Mucosa of rectum (tissue), 2 donors: Measurements from ENCODE around the gene CD47.

Experiments
- H3K27ac ChIP-seq, 2 donors: one replicate each; pipeline ENCODE4 v1.7.0; 2013; ENCODE audit warnings: inconsistent platforms in 2 of 2, low read depth in 2 of 2, low read length in 2 of 2
- H3K27me3 ChIP-seq, 2 donors: one replicate each; pipeline ENCODE4 v1.7.0; 2013; ENCODE audit warnings: low read length in 2 of 2; ENCODE audit not compliant: control insufficient read depth in 2 of 2, insufficient read depth in 2 of 2
- H3K36me3 ChIP-seq, 2 donors: one replicate each; pipeline ENCODE4 v1.7.0; 2013; ENCODE audit warnings: low read length in 2 of 2; ENCODE audit not compliant: control insufficient read depth in 2 of 2, insufficient read depth in 2 of 2
- H3K4me1 ChIP-seq, 2 donors: one replicate each; pipeline ENCODE4 v1.7.0; 2013; ENCODE audit warnings: low read length in 2 of 2, mild to moderate bottlenecking in 1 of 2; ENCODE audit not compliant: control insufficient read depth in 2 of 2, insufficient read depth in 2 of 2
- H3K4me3 ChIP-seq, 2 donors: one replicate each; pipeline ENCODE4 v1.7.0; 2013; ENCODE audit warnings: low read length in 2 of 2
- H3K9ac ChIP-seq, 2 donors: one replicate each; pipeline ENCODE4 v1.7.0; 2013; ENCODE audit warnings: low read length in 2 of 2, low read depth in 1 of 2, mild to moderate bottlenecking in 1 of 2
- H3K9me3 ChIP-seq, 2 donors: one replicate each; pipeline ENCODE4 v1.7.0; 2013; ENCODE audit warnings: low read length in 2 of 2; ENCODE audit not compliant: control insufficient read depth in 2 of 2
- donor health status: healthy.
- donor health status: Normal muscosa, but diverticular disease.

The CD47 gene

DNA sequence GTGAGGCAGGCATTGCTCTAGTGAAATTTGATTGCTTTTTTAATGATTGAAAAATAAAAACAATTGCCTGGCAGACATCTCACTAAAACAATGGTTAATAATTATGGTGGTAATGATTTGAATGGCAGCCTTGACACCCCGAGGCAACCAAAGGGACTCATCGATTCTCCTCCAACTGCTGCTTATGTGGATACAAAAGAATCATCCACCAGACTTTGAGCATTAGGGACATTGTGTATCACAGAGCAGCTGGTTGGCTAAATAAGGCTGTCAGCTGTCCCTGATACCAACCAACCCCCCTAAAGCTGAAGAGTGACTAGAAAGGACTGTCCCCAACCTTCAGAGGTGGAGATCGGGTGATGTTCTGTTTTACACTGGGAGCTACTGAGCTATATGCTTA lies 1.7 kb upstream of the CD47 start:
- no peaks in the 10 kb centered on the region for H3K27me3 ChIP-seq
- no peak overlapping the region for H3K4me3 ChIP-seq
- H3K27ac ChIP-seq: no peak overlapping the region
- H3K4me1 ChIP-seq: peaks cover 3 to 19% of the 10 kb centered on the region in 2 donors
- H3K9me3 ChIP-seq: no peaks in the 10 kb centered on the region
- no peaks in the 10 kb centered on the region for H3K36me3 ChIP-seq
- no peak overlapping the region for H3K9ac ChIP-seq

DNA sequence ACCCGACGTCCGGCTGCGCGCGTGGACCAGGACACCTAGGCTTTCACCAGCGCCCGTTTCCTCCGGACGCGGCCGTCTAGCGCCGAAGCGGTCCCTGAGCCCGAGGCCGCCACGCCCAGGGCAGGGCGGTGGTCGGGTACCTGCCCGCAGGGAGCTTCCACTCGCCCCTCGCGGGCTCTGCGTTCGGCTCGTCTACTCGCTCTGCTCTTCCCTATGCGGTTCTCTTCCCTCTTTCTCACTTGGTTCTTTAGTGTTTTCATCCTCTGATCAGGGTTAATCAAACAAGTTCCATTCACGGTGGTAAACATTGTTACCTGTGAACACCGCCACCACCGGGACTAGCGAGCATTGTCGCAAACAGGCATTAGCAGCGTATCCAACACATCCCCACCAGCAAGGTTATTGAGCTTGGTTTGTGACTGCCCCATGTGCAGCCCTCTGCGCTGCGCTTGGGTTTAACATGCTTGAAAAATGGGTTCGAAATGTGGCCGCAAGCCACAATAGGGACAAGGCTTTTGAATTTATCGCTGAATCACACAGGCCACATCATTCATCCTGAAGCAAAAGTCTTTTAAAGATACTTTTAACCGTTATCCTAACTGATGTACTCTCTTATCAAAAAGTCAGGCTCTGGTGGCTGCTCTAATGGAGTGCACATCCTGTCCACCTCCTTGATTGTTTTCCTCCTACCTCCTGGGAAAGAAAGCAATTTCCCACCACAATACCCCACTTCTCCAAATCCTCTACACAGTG lies 843 bp upstream of the CD47 start:
- H3K4me3 ChIP-seq: peak overlapping the region; percentile 78 to 95
- H3K9me3 ChIP-seq: no peaks in the 10 kb centered on the region
- H3K27ac ChIP-seq: peak overlapping the region; percentile 86 to 89
- H3K9ac ChIP-seq: peak overlapping the region; percentile 70 to 91
- H3K27me3 ChIP-seq: no peaks in the 10 kb centered on the region
- no peaks in the 10 kb centered on the region for H3K36me3 ChIP-seq
- peaks cover 3 to 21% of the 10 kb centered on the region in 2 donors for H3K4me1 ChIP-seq

DNA sequence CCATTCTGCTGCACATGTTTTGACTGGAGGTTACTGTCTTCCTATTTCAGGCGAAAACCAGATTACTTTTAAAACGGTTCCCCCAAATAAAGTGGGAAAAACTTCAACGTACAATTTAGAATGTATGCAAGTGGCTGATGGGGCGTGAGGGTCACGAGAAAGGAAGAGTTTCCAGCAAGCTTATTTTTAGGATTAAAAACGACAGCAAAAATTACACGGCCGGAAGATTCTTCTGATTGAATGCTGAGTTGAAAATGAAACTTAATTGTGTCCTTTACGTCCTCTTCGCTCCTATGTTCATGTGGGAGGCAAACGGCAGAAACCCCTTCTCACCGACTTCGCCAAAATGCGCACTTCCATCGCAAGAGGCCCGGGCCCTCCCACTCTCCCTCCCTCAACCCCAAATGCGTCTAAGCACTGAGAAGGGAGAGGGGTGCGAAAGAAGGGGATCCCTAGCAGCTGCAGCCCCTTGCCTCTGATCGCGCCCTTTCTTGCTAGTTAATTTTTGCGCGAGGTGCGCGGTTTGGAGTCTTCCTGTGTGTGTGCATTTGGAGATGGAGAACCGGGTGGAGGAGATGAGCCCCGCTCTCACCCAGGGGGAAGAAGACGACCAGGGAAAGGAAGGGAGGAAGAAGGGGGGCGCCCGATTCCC lies 656 bp downstream of the CD47 start:
- peak overlapping the region; percentile 95 for H3K4me3 ChIP-seq
- no peaks in the 10 kb centered on the region for H3K27me3 ChIP-seq
- H3K36me3 ChIP-seq: no peaks in the 10 kb centered on the region
- peak overlapping the region; percentile 84 to 91 for H3K9ac ChIP-seq
- H3K27ac ChIP-seq: peak overlapping the region; percentile 86 to 89
- H3K4me1 ChIP-seq: peaks cover 3 to 21% of the 10 kb centered on the region in 2 donors
- H3K9me3 ChIP-seq: no peaks in the 10 kb centered on the region

DNA sequence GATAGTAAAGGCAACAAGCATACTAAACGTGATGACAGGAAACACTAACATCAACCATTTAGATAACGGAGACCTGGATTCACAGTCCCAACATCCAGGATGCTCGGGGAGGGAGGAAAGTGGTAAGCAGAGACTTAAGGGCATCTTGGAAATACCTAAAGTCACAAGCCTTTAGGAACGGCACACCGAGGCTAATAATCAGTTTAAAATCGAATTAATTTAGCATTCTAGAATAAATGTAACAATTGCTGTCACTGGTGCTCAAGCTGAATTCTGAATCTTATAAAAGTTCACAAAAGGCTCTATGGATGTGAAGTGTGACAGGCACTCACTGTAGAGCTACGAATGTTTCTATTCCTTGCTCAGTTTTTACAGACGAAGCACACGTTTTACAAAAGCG lies 1.3 kb downstream of the CD47 start:
- Histone ChIP-seq H3K4me3 (peak overlapping the region; percentile 95), H3K27me3 (no peaks in the 10 kb centered on the region), H3K27ac (no peak overlapping the region), H3K9ac (peak overlapping the region; percentile 38 to 91), H3K36me3 (no peaks in the 10 kb centered on the region), H3K9me3 (no peaks in the 10 kb centered on the region), H3K4me1 (peaks cover 3 to 21% of the 10 kb centered on the region in 2 donors)

DNA sequence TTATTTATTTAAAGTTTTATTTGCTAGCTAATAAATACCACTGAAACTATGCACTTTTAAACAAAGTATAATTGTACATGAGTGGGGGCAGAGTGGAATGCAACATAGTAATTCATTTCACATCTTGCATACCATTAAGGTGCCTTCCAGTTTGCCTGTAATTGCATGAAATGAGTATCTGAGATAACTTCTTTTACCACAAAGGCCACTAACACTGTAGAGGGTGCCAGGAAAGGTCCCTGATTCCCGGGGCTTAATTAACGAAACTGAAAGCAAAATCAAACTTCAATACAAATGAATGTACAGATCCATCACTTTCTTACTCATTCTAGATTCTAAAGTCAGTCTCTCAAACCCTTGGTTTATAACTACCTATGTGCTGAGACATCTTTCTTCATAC lies 2.1 kb downstream of the CD47 start:
- H3K9ac ChIP-seq: peak overlapping the region in 1 of 2 donors; percentile 38
- peak overlapping the region; percentile 95 for H3K4me3 ChIP-seq
- H3K9me3 ChIP-seq: no peaks in the 10 kb centered on the region
- H3K4me1 ChIP-seq: peaks cover 3 to 21% of the 10 kb centered on the region in 2 donors
- no peaks in the 10 kb centered on the region for H3K27me3 ChIP-seq
- no peaks in the 10 kb centered on the region for H3K36me3 ChIP-seq
- no peak overlapping the region for H3K27ac ChIP-seq

DNA sequence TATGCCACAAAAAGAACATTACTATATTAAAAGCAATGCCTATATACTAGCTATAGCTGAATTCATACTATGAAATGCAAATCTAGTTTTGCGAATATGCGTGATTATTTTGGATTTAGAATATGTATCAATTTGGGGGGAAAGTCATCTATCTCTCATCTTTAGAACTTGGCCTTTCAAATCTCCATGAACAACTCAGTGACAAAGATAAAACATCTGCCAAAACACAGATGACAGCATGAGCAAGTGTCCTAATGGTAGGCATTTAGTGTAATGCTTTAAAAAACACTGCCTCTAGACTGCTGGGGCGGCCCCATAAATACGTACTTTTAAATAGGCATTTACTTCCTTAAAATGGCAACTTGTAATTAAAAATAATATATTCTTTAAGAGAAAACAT lies 2.7 kb downstream of the CD47 start:
- Histone ChIP-seq H3K36me3 (no peaks in the 10 kb centered on the region), H3K9ac (no peak overlapping the region), H3K9me3 (no peaks in the 10 kb centered on the region), H3K4me1 (peaks cover 3 to 21% of the 10 kb centered on the region in 2 donors), H3K27me3 (no peaks in the 10 kb centered on the region), H3K27ac (no peak overlapping the region), H3K4me3 (peak overlapping the region; percentile 2 to 14)

DNA sequence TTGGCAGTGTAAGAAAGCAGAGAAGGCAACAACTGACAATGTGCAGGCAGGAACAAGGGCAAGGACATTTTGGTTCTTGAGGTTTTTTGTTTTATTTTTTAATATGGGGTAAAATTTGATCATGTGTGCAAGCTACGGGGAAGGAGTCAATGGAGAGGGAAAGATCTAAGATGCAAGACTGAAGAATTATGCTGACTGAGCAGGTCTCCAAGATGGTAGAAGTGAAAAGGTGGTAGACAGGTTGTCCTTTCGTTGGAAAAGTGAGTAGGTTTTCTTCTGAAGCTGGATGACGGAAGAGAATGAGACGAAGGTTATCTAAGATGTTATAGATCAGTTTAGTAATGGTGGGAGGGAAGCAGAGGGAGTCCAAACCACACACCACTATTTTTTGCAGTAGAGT lies 4.2 kb downstream of the CD47 start:
- H3K9me3 ChIP-seq: no peaks in the 10 kb centered on the region
- H3K4me3 ChIP-seq: no peak overlapping the region
- H3K27ac ChIP-seq: no peak overlapping the region
- H3K36me3 ChIP-seq: no peaks in the 10 kb centered on the region
- no peaks in the 10 kb centered on the region for H3K27me3 ChIP-seq
- no peak overlapping the region for H3K9ac ChIP-seq
- peaks cover 3 to 21% of the 10 kb centered on the region in 2 donors for H3K4me1 ChIP-seq

DNA sequence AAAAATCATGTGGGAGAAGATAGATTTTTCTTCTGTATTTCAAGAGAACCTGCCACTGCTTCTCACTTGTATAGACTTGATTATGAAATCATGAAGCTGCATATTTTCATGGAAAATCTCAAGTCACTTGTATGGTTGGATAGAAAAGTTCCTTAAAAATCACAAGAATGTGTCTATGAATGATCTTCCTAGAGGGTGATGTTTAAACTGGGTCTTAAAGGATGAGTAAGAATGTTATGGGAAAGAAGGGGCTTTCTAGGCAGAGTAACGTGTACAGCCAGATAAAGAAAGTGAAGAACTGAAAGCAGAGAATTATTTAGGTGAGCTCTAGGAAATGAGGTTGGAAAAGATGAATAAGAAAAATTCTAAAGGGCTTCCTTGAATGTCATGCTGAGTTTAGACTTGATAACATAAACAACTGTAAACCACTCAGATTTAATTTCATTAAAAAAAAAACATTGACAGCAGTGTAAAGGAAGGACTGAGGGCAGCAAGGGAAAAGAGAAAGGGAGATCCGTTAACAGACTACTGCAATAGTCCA lies 5.0 kb downstream of the CD47 start:
- no peaks in the 10 kb centered on the region for H3K27me3 ChIP-seq
- no peaks in the 10 kb centered on the region for H3K9me3 ChIP-seq

DNA sequence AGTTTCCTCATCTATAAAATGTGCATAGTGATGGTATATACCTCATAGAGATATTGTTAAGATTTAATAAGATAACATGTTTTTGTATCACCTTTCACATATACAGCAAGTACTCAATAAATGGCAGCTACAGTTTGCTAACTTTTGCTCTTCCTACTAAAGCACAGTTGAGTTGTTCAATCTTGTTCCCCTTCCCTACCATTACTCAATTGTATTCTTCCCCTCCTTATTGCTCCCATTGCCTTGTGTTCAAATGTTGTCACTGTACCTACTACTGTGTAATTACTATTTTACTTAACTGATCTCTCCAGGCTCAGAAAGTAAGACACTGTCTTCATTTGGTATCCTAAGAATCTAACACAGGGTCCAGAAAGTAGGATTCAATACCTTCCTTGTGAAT lies 5.5 kb downstream of the CD47 start:
- no peaks in the 10 kb centered on the region for H3K9me3 ChIP-seq
- H3K36me3 ChIP-seq: no peaks in the 10 kb centered on the region
- H3K27ac ChIP-seq: no peak overlapping the region
- H3K4me1 ChIP-seq: peaks cover 0 to 21% of the 10 kb centered on the region in 2 donors
- H3K9ac ChIP-seq: no peak overlapping the region
- H3K4me3 ChIP-seq: no peak overlapping the region
- no peaks in the 10 kb centered on the region for H3K27me3 ChIP-seq

More for the DNA sequence above, 5.0 kb downstream of the CD47 start:
- H3K4me1 ChIP-seq: peaks cover 0 to 21% of the 10 kb centered on the region in 2 donors
- H3K27ac ChIP-seq: no peak overlapping the region
- no peak overlapping the region for H3K9ac ChIP-seq
- no peak overlapping the region for H3K4me3 ChIP-seq
- no peaks in the 10 kb centered on the region for H3K36me3 ChIP-seq

DNA sequence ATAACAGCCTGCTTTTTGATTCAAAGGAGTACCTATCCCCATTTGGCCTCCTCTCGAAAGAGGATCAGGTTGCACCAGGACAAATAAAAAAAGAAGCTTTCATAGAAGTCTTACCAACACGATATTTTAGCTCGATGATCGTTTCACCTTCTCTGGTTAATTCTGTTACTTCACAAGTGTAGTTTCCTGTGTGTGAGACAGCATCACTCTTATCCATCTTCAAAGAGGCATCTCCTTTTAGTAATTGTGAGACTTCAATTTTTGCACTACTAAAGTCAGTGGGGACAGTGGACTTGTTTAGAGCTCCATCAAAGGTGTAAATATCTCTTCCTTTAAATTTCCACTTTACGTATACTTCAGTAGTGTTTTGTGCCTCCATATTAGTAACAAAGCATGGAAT lies 11.0 kb downstream of the CD47 start:
- Histone ChIP-seq H3K4me3 (no peak overlapping the region), H3K9me3 (no peaks in the 10 kb centered on the region), H3K27me3 (no peaks in the 10 kb centered on the region), H3K4me1 (no peaks in the 10 kb centered on the region), H3K9ac (no peak overlapping the region), H3K36me3 (peaks cover 6 to 14% of the 10 kb centered on the region in 2 donors), H3K27ac (no peak overlapping the region)
